NCI-H1930 (cell line): ENCODE measurements around the gene SLC7A8.

Experiments used
- DNase-seq, 2 experiments: peaks; one replicate each; lab custom pipeline; 2025; lab: John Stamatoyannopoulos, UW

Gene SLC7A8

GRCh38 chr14:23093991-23094665 is 89.3 kb downstream of the SLC7A8 start:
- DNase-seq = no peak

GRCh38 chr14:23093526-23093925 is 89.9 kb downstream of the SLC7A8 start:
- DNase-seq = no peak

GRCh38 chr14:23093104-23093503 is 90.4 kb downstream of the SLC7A8 start:
- DNase-seq = no peak

- DNase-seq = no peak
These were observed 91.9 kb downstream of the SLC7A8 start for GRCh38 chr14:23091294-23092225.

GRCh38 chr14:23090254-23090636 is 93.2 kb downstream of the SLC7A8 start:
- DNase-seq = no peak

- DNase-seq = no peak
These were observed 93.8 kb downstream of the SLC7A8 start for GRCh38 chr14:23089498-23090253.

GRCh38 chr14:23086565-23086964 is 96.9 kb downstream of the SLC7A8 start:
- DNase-seq = no peak

- no peak for DNase-seq
These were observed 98.0 kb downstream of the SLC7A8 start for GRCh38 chr14:23085458-23085857.

GRCh38 chr14:23080474-23080873 is 103.0 kb downstream of the SLC7A8 start:
- DNase-seq = no peak

GRCh38 chr14:23079716-23080115 is 103.7 kb downstream of the SLC7A8 start:
- DNase-seq = no peak

GRCh38 chr14:23078692-23079116 is 104.8 kb downstream of the SLC7A8 start:
- DNase-seq = no peak

GRCh38 chr14:23077962-23078361 is 105.5 kb downstream of the SLC7A8 start:
- DNase-seq = no peak

GRCh38 chr14:23076785-23077408 is 106.6 kb downstream of the SLC7A8 start:
- DNase-seq = no peak
